Left cardiac atrium (tissue), 4 donors: Measurements from ENCODE around the gene DGKB. TPM values are rescaled to one million over a fixed set of nuclear protein-coding genes. Genes with fewer than 3 reads are reported as not detected.

Experiments used
- ATAC-seq, 2 donors: fragments of 200-7000 bp; cut with Tn5 transposase; one replicate each; pipeline ENCODE4 v1.9.1; 2020; ENCODE audit warnings: mild to moderate bottlenecking in 2 of 2, moderate library complexity in 2 of 2
- DNase-seq: peaks from one replicate; pipeline ENCODE4 v3.0.0-alpha.2; 2020
- intact Hi-C, 2 donors: fragments of 100-400 bp; cut with DNase I; formaldehyde crosslinking; loops; one replicate each; pipeline versions ENCODE4 v1.14.1 to v1.15.1; 2022 to 2023
- total RNA-seq, 2 donors: library from RNA; stranded (reverse); fragmentation: NEBNext Ultra II Directional; extraction: Animal tissue kit (Norgen Biotek cat#: 25700); gene quantifications; one replicate each; pipeline ENCODE4 v1.2.1, GENCODE V29; 2021
- donor health status: DM: no; HTN: yes; CAD: no.
- donor health status: DM: no; HTN: yes; CAD: no; lungs with severe emphysema.
- donor health status: DM: yes; HTN: yes; CAD: no.
- donor health status: Dilated cardiomyopathy.

The DGKB gene
- total RNA-seq, 2 donors from 2014 or later, result 0.38 to 1.9 TPM

GRCh38 chr7:14769261-14769660 lies 133.3 kb downstream of the DGKB start:
- intact Hi-C loops, result no loop called here
- ATAC-seq, result no peak
- no peak for DNase-seq

- intact Hi-C loops, result no loop called here
- ATAC-seq, result no peak
These were observed 134.7 kb downstream of the DGKB start for GRCh38 chr7:14767716-14768425.

GRCh38 chr7:14766747-14767146 lies 135.8 kb downstream of the DGKB start:
- intact Hi-C loops, result no loop called here
- no peak for ATAC-seq
- no peak for DNase-seq

More at GRCh38 chr7:14767716-14768425, 134.7 kb downstream of the DGKB start:
- DNase-seq, result no peak

GRCh38 chr7:14765731-14766130 lies 136.8 kb downstream of the DGKB start:
- intact Hi-C loops, result no loop called here
- no peak for ATAC-seq
- no peak for DNase-seq

- no peak for ATAC-seq
- DNase-seq, result no peak
- intact Hi-C loops, result no loop called here
These were observed 140.0 kb downstream of the DGKB start for GRCh38 chr7:14762561-14762960.

- peak; percentile 78 for DNase-seq
- intact Hi-C loops, result no loop called here
- peak; percentile 89 to 98 for ATAC-seq
These were observed 140.8 kb downstream of the DGKB start for GRCh38 chr7:14761510-14762296.

GRCh38 chr7:14760730-14761478 lies 141.6 kb downstream of the DGKB start:
- ATAC-seq, result no peak
- DNase-seq, result no peak
- intact Hi-C loops, result no loop called here

GRCh38 chr7:14759785-14760184 lies 142.8 kb downstream of the DGKB start:
- DNase-seq (no peak), ATAC-seq (no peak)
- intact Hi-C loops, result no loop called here

- intact Hi-C loops, result no loop called here
- no peak for DNase-seq
- no peak for ATAC-seq
These were observed 147.9 kb downstream of the DGKB start for GRCh38 chr7:14754631-14755030.

GRCh38 chr7:14752301-14752700 lies 150.2 kb downstream of the DGKB start:
- DNase-seq, result no peak
- intact Hi-C loops, result no loop called here
- ATAC-seq, result no peak

GRCh38 chr7:14751461-14751860 lies 151.1 kb downstream of the DGKB start:
- DNase-seq (no peak), ATAC-seq (no peak)
- intact Hi-C loops, result no loop called here

GRCh38 chr7:14748461-14748860 lies 154.1 kb downstream of the DGKB start:
- ATAC-seq (peak in 1 of 2 donors; percentile 74), DNase-seq (no peak)
- intact Hi-C loops, result no loop called here

- ATAC-seq (no peak), DNase-seq (no peak)
- intact Hi-C loops, result no loop called here
These were observed 154.8 kb downstream of the DGKB start for GRCh38 chr7:14747701-14748100.

- DNase-seq (no peak), ATAC-seq (no peak)
- intact Hi-C loops, result no loop called here
These were observed 157.5 kb downstream of the DGKB start for GRCh38 chr7:14745076-14745475.

- intact Hi-C loops, result no loop called here
- DNase-seq (no peak), ATAC-seq (no peak)
These were observed 161.9 kb downstream of the DGKB start for GRCh38 chr7:14740606-14741005.

- no peak for ATAC-seq
- no peak for DNase-seq
- intact Hi-C loops, result no loop called here
These were observed 162.7 kb downstream of the DGKB start for GRCh38 chr7:14739841-14740185.

GRCh38 chr7:14739168-14739840 lies 163.2 kb downstream of the DGKB start:
- no peak for ATAC-seq
- no peak for DNase-seq
- intact Hi-C loops, result no loop called here

GRCh38 chr7:14738086-14738485 lies 164.5 kb downstream of the DGKB start:
- ATAC-seq (no peak), DNase-seq (no peak)
- intact Hi-C loops, result no loop called here

- intact Hi-C loops, result no loop called here
- DNase-seq, result no peak
These were observed 167.7 kb downstream of the DGKB start for GRCh38 chr7:14734839-14735321.

More at GRCh38 chr7:14734839-14735321, 167.7 kb downstream of the DGKB start:
- peak in 1 of 2 donors; percentile 27 for ATAC-seq
